Kidney (tissue), 14 donors: ENCODE measurements around the gene PFKFB3. TPM values are rescaled to one million over a fixed set of nuclear protein-coding genes. Genes with fewer than 3 reads are reported as not detected.
"Not testable (repeated sequence)": the region's sequence is repeated elsewhere in the genome, so short reads cannot be mapped to it uniquely, and the experiment has no call there.

Experiments
- DNase-seq, 5 donors: peaks; one replicate each; pipeline ENCODE4 v3.0.0-alpha.2; 2013 to 2020
- FAIRE-seq: peaks from 2 replicates; lab custom pipeline; 2012; peaks lifted over from hg19 to GRCh38; lab: Jason Lieb, UNC
- H3K27ac ChIP-seq, 2 donors: one replicate each; pipeline ENCODE4 v1.7.0; 2013; ENCODE audit warnings: low read depth in 2 of 2, low read length in 2 of 2, inconsistent platforms in 1 of 2
- H3K27me3 ChIP-seq: one replicate; pipeline ENCODE4 v1.7.1; 2013; ENCODE audit warnings: low read length, inconsistent platforms; ENCODE audit not compliant: control insufficient read depth, insufficient read depth
- H3K36me3 ChIP-seq, 3 donors: one replicate each; pipeline versions ENCODE4 v1.7.0 to v1.7.1; 2013; ENCODE audit warnings: low read length in 3 of 3, control low read depth in 1 of 3, inconsistent platforms in 1 of 3; ENCODE audit not compliant: insufficient read depth in 3 of 3, control insufficient read depth in 2 of 3
- H3K4me1 ChIP-seq, 3 donors: one replicate each; pipeline versions ENCODE4 v1.7.0 to v1.7.1; 2013; ENCODE audit warnings: low read length in 3 of 3, inconsistent platforms in 1 of 3, low read depth in 1 of 3; ENCODE audit not compliant: control insufficient read depth in 2 of 3, insufficient read depth in 2 of 3
- H3K4me3 ChIP-seq, 3 donors: one replicate each; pipeline versions ENCODE4 v1.7.0 to v1.8.1; 2013; ENCODE audit warnings: low read length in 3 of 3, control low read depth in 1 of 3, inconsistent platforms in 1 of 3
- H3K9ac ChIP-seq, 3 donors: one replicate each; pipeline versions ENCODE4 v1.7.0 to v1.7.1; 2013; ENCODE audit warnings: low read length in 3 of 3, control low read depth in 1 of 3, inconsistent platforms in 1 of 3
- H3K9me3 ChIP-seq, 3 donors: one replicate each; pipeline versions ENCODE4 v1.7.0 to v1.7.1; 2013; ENCODE audit warnings: low read length in 3 of 3, control low read depth in 1 of 3, inconsistent platforms in 1 of 3; ENCODE audit not compliant: control insufficient read depth in 2 of 3, insufficient read depth in 1 of 3
- CTCF ChIP-seq: IDR thresholded peaks from 3 replicates; pipeline ENCODE4 v1.5.1; 2012; ENCODE audit warnings: mild to moderate bottlenecking, moderate library complexity, borderline replicate concordance; ENCODE audit not compliant: insufficient read depth; ENCODE audit errors: extremely low read depth
- intact Hi-C: fragments of 100-400 bp; cut with DNase I; formaldehyde crosslinking; loops from one replicate; pipeline ENCODE4 v1.11.1; 2022
- polyA plus RNA-seq: library from polyadenylated mRNA; stranded (reverse); fragments of 350-450 nt; fragmentation: Illumina TruSeq; extraction: RNeasy Lipid Tissue Mini Kit (QIAGEN cat#74804); gene quantifications from one replicate; pipeline ENCODE4 v1.2.3, GENCODE V29; 2014; ENCODE audit warnings: low read depth, low replicate concordance; ENCODE audit not compliant: insufficient read depth
- total RNA-seq: library from RNA; stranded (reverse); fragmentation: NEBNext Ultra II Directional; extraction: Animal tissue kit (Norgen Biotek cat#: 25700); gene quantifications from one replicate; pipeline ENCODE4 v1.2.1, GENCODE V29; 2021
- donor health status: control.
- donor health status: control.
- donor health status: control.
- donor health status: control.
- donor health status: control.
- donor health status: DM: yes; HTN: yes; CAD: no.
- donor health status: Normal renal cell carcinoma (clear cell type).

PFKFB3 gene
- total and polyA plus RNA-seq, 2 donors from 2014 or later: 34.9 to 141 TPM

GRCh38 chr10:6237199-6237530, 34.4 kb downstream of the PFKFB3 start:
- Histone ChIP-seq H3K27ac (no peak overlapping the region), H3K27me3 (no peaks in the 10 kb centered on the region), H3K4me1 (no peaks in the 10 kb centered on the region), H3K4me3 (no peak overlapping the region), H3K9ac (no peak overlapping the region), H3K9me3 (no peaks in the 10 kb centered on the region), H3K36me3 (peaks cover 0 to 5% (median 2%) of the 10 kb centered on the region in 3 donors)
- TF ChIP-seq CTCF: no peak
- FAIRE-seq: no peak
- no peak for DNase-seq
- intact Hi-C loops: no loop called here

- H3K4me1 ChIP-seq, DNase-seq, FAIRE-seq, H3K27me3 ChIP-seq, intact Hi-C loops, H3K9ac ChIP-seq, H3K4me3 ChIP-seq, H3K9me3 ChIP-seq, H3K36me3 ChIP-seq, H3K27ac ChIP-seq: not testable (repeated sequence)
Observed at GRCh38 chr10:6238587-6239212, 36.0 kb downstream of the PFKFB3 start.

- peak in 2 of 5 donors; percentile 64 to 74 for DNase-seq
- TF ChIP-seq CTCF: no peak
- Histone ChIP-seq H3K9me3 (no peaks in the 10 kb centered on the region), H3K4me1 (no peaks in the 10 kb centered on the region), H3K27me3 (no peaks in the 10 kb centered on the region), H3K9ac (no peak overlapping the region), H3K27ac (no peak overlapping the region), H3K36me3 (peaks cover 0 to 2% (median 0%) of the 10 kb centered on the region in 3 donors), H3K4me3 (no peak overlapping the region)
- no peak for FAIRE-seq
- intact Hi-C loops: no loop called here
Observed at GRCh38 chr10:6239213-6239991, 36.7 kb downstream of the PFKFB3 start.

- H3K9ac ChIP-seq: no peak overlapping the region
- intact Hi-C loops: no loop called here
- no peaks in the 10 kb centered on the region for H3K4me1 ChIP-seq
- FAIRE-seq: no peak
- TF ChIP-seq CTCF: no peak
- no peaks in the 10 kb centered on the region for H3K9me3 ChIP-seq
- no peak overlapping the region for H3K27ac ChIP-seq
- H3K27me3 ChIP-seq: no peaks in the 10 kb centered on the region
- DNase-seq: no peak
- H3K36me3 ChIP-seq: peaks cover 0 to 2% (median 0%) of the 10 kb centered on the region in 3 donors
- H3K4me3 ChIP-seq: no peak overlapping the region
Observed at GRCh38 chr10:6240254-6240653, 37.5 kb downstream of the PFKFB3 start.
